K562 (cell line): ENCODE data around the gene VPS37B. TPM values are rescaled to one million over a fixed set of nuclear protein-coding genes. Genes with fewer than 3 reads are reported as not detected.

Experiments used
- ATAC-seq: fragments of 200-7000 bp; cut with Tn5 transposase; 3 replicates; pipeline ENCODE4 v1.9.1; 2020; ENCODE audit warnings: moderate library complexity
- BruUV-seq: library from RNA; stranded (reverse); fragments of 400-500 nt; replicated peaks from 2 replicates; lab custom pipeline; 2021; lab: Mats Ljungman, UMichigan
- CTCF ChIA-PET: fragments of 300-600 bp; formaldehyde crosslinking; extraction: SDS; loops from one replicate; lab custom pipeline; 2021; ENCODE audit warnings: low intra/inter-chr PET ratio; lab: Yijun Ruan, JAX
- POLR2A ChIA-PET: fragments of 300-600, 350-650 bp; sonication (Branson Sonifier 250); formaldehyde crosslinking; extraction: SDS; loops from one replicate; lab custom pipeline; 2021; ENCODE audit warnings: antibody characterized with exemption, inconsistent platforms; lab: Yijun Ruan, JAX
- DNase-seq, 4 experiments: peaks; one replicate each; pipeline versions ENCODE4 v3.0.0 to v3.0.0-alpha.2; 2011 to 2018; ENCODE audit warnings: low spot score in 3 of 4, mixed read lengths in 3 of 4; ENCODE audit errors: extremely low read depth in 1 of 4
- FAIRE-seq: peaks from 2 replicates; lab custom pipeline; 2011; peaks lifted over from hg19 to GRCh38; lab: Jason Lieb, UNC
- H2AFZ ChIP-seq: 2 replicates; pipeline ENCODE4 v1.6.0; 2011; ENCODE audit warnings: low read depth, low read length, control low read depth, inconsistent platforms
- H3K27ac ChIP-seq: fragments of 200-600 bp; 3 replicates; pipeline ENCODE4 v1.8.0; 2011; ENCODE audit warnings: low read depth, mild to moderate bottlenecking, control low read depth, inconsistent platforms, low read length, moderate library complexity, mixed read lengths; ENCODE audit errors: extremely low read depth
- H3K27me3 ChIP-seq, 2 experiments: fragments of 300-600 bp in 1 of 2; 2 replicates in 1 of 2; 3 replicates in 1 of 2; pipeline versions ENCODE4 v1.6.0 to v1.8.0; 2011; ENCODE audit warnings: inconsistent platforms in 2 of 2, low read length in 2 of 2, mild to moderate bottlenecking in 1 of 2, mixed read lengths in 1 of 2, moderate library complexity in 1 of 2; ENCODE audit not compliant: control insufficient read depth in 2 of 2, insufficient read depth in 2 of 2
- H3K36me3 ChIP-seq: fragments of 300-600 bp; 3 replicates; pipeline ENCODE4 v1.8.0; 2011; ENCODE audit warnings: mild to moderate bottlenecking, low read length, inconsistent platforms; ENCODE audit not compliant: control insufficient read depth, insufficient read depth
- H3K4me1 ChIP-seq, 2 experiments: fragments of 200-600 bp in 1 of 2; replicated peaks in 1 of 2; 2 replicates in 1 of 2; 3 replicates in 1 of 2; pipeline versions ENCODE4 v1.5.1 to v1.8.0; 2011; ENCODE audit warnings: inconsistent platforms in 2 of 2, low read length in 2 of 2, mild to moderate bottlenecking in 1 of 2, mixed read lengths in 1 of 2, moderate library complexity in 1 of 2; ENCODE audit not compliant: control insufficient read depth in 2 of 2, insufficient read depth in 2 of 2
- H3K4me2 ChIP-seq: 2 replicates; pipeline ENCODE4 v1.6.1; 2011; ENCODE audit warnings: low read length, control low read depth, inconsistent platforms, mixed read lengths; ENCODE audit not compliant: insufficient read depth
- H3K4me3 ChIP-seq: fragments of 200-600 bp; sonication (generic), shearing (Covaris generic); 2 replicates; pipeline ENCODE4 v1.5.1; 2016; ENCODE audit warnings: control low read depth, inconsistent platforms
- H3K79me2 ChIP-seq: fragments of 200-600 bp; 3 replicates; pipeline ENCODE4 v1.8.0; 2011; ENCODE audit warnings: low read length, inconsistent platforms; ENCODE audit not compliant: control insufficient read depth, insufficient read depth
- H3K9ac ChIP-seq, 2 experiments: 2 replicates each; pipeline versions ENCODE4 v1.6.0 to v1.6.1; 2011; ENCODE audit warnings: low read depth in 2 of 2, low read length in 2 of 2, control low read depth in 1 of 2, inconsistent platforms in 1 of 2, mild to moderate bottlenecking in 1 of 2, mixed read lengths in 1 of 2; ENCODE audit not compliant: insufficient read depth in 1 of 2
- H3K9me1 ChIP-seq: one replicate; pipeline ENCODE4 v1.6.0; 2011; ENCODE audit warnings: inconsistent platforms, mild to moderate bottlenecking, low read length, moderate library complexity; ENCODE audit not compliant: control insufficient read depth, insufficient read depth
- H3K9me3 ChIP-seq: replicated peaks from 2 replicates; pipeline ENCODE4 v1.5.1; 2011; ENCODE audit warnings: low read depth, low read length, inconsistent platforms; ENCODE audit not compliant: control insufficient read depth, insufficient read depth
- H4K20me1 ChIP-seq: replicated peaks from 2 replicates; pipeline ENCODE4 v1.6.1; 2011; ENCODE audit warnings: low read length, inconsistent platforms, mixed read lengths; ENCODE audit not compliant: control insufficient read depth, insufficient read depth
- BCOR ChIP-seq: fragments of 450-650 bp; IDR thresholded peaks from 2 replicates; pipeline ENCODE4 v1.6.1; 2016
- CCAR2 ChIP-seq: fragments of 200-400 bp; formaldehyde crosslinking; IDR thresholded peaks from 2 replicates; pipeline ENCODE4 v1.6.1; 2017; ENCODE audit warnings: mild to moderate bottlenecking, low read depth, low read length
- CEBPB ChIP-seq: fragments of 450-650 bp; IDR thresholded peaks from 2 replicates; pipeline ENCODE4 v1.6.1; 2016; ENCODE audit warnings: missing genetic modification characterization, missing compliant biosample characterization
- ERF ChIP-seq: fragments of 450-650 bp; formaldehyde crosslinking; IDR thresholded peaks from 2 replicates; pipeline ENCODE4 v1.4.0; 2020; ENCODE audit warnings: mild to moderate bottlenecking, mixed read lengths
- ESRRB ChIP-seq: fragments of 250-450 bp; sonication (Bioruptor Pico); IDR thresholded peaks from 2 replicates; pipeline ENCODE4 v1.5.0; 2020; ENCODE audit warnings: mild to moderate bottlenecking, moderate library complexity, borderline replicate concordance
- ETS1 ChIP-seq: conservative IDR thresholded peaks from 2 replicates; pipeline ENCODE4 v1.6.1; 2011; ENCODE audit warnings: low read depth, mild to moderate bottlenecking, low read length; ENCODE audit not compliant: control insufficient read depth
- HNRNPK ChIP-seq: fragments of 200-400 bp; formaldehyde crosslinking; IDR thresholded peaks from one replicate; pipeline ENCODE4 v1.6.1; 2018; ENCODE audit warnings: mild to moderate bottlenecking, low read depth, low read length; ENCODE audit not compliant: poor library complexity, severe bottlenecking
- PHF8 ChIP-seq: fragments of 200-600 bp; sonication (generic); IDR thresholded peaks from 2 replicates; pipeline ENCODE4 v1.6.1; 2012; ENCODE audit warnings: mixed run types, mild to moderate bottlenecking, inconsistent platforms, low read length, moderate library complexity, borderline replicate concordance
- RAD21 ChIP-seq, 2 experiments: fragments of 250-450 bp in 1 of 2; fragments of 450-650 bp in 1 of 2; sonication (Bioruptor Pico) in 1 of 2; formaldehyde crosslinking in 1 of 2; IDR thresholded peaks in 1 of 2; conservative IDR thresholded peaks in 1 of 2; 2 replicates each; pipeline versions ENCODE4 v1.4.0 to v1.8.0; 2020 to 2022; ENCODE audit warnings: mild to moderate bottlenecking in 2 of 2, moderate library complexity in 1 of 2
- RBBP5 ChIP-seq: fragments of 200-600 bp; sonication (generic); IDR thresholded peaks from 2 replicates; pipeline ENCODE4 v1.6.1; 2012; ENCODE audit warnings: borderline replicate concordance, mild to moderate bottlenecking, low read length, control low read depth, inconsistent platforms; ENCODE audit not compliant: insufficient read depth, poor library complexity, severe bottlenecking
- RBM17 ChIP-seq: fragments of 200-400 bp; formaldehyde crosslinking; IDR thresholded peaks from 2 replicates; pipeline ENCODE4 v1.6.1; 2017; ENCODE audit warnings: low read depth, mild to moderate bottlenecking, low read length, borderline replicate concordance
- TAF15 ChIP-seq: fragments of 200-400 bp; formaldehyde crosslinking; IDR thresholded peaks from 2 replicates; pipeline ENCODE4 v1.6.1; 2017; ENCODE audit warnings: mild to moderate bottlenecking, low read depth, low read length, moderate library complexity
- TBL1XR1 ChIP-seq, 2 experiments: IDR thresholded peaks; 2 replicates each; pipeline ENCODE4 v1.6.1; 2012; ENCODE audit warnings: improper control_type of control experiment in 2 of 2, low read length in 2 of 2, mild to moderate bottlenecking in 1 of 2
- THAP7 ChIP-seq: fragments of 250-450 bp; sonication (Bioruptor Pico); IDR thresholded peaks from 2 replicates; pipeline ENCODE4 v1.5.0; 2021
- THRB ChIP-seq: fragments of 450-650 bp; formaldehyde crosslinking; conservative IDR thresholded peaks from 2 replicates; pipeline ENCODE4 v1.4.0; 2022; ENCODE audit warnings: mild to moderate bottlenecking, missing genetic modification characterization
- ZBTB12 ChIP-seq: fragments of 250-450 bp; sonication (Bioruptor Pico); IDR thresholded peaks from 2 replicates; pipeline ENCODE4 v1.4.0; 2020
- ZEB2 ChIP-seq: fragments of 450-650 bp; IDR thresholded peaks from 2 replicates; pipeline ENCODE4 v1.6.1; 2016
- WGBS: fragments of 100-300 bp; shearing (Covaris generic); methylation state at CpG from one replicate; pipeline ENCODE4 v1.1.6; 2016; ENCODE audit warnings: low coverage, mixed read lengths; ENCODE audit not compliant: insufficient coverage; ENCODE audit errors: missing lambda C conversion rate; 5-methylcytosine and 5-hydroxymethylcytosine counted together
- in situ Hi-C: fragments of 300-500 bp; cut with MboI; formaldehyde crosslinking; loops from 4 replicates; pipeline ENCODE4 v1.15.0; 2018; ENCODE audit warnings: inconsistent platforms, mixed read lengths
- intact Hi-C: fragments of 100-400 bp; cut with micrococcal nuclease; formaldehyde crosslinking; loops from 2 replicates; pipeline ENCODE4 v1.14.2; 2022
- polyA plus RNA-seq, 8 experiments: library from polyadenylated mRNA; depleted of rRNA in 4 of 8; stranded (reverse) in 5 of 8; unstranded in 3 of 8; fragments of >200 nt; fragmentation: Nextera tagmentation in 2 of 8; fragmentation: Illumina TruSeq in 1 of 8; extraction: Ambion mirVana in 2 of 8; extraction: Trizol in 1 of 8; gene quantifications; 2 replicates each; pipeline versions ENCODE4 v1.2.1 to v1.2.3, GENCODE V29; 2011 to 2014; ENCODE audit warnings: inconsistent platforms in 1 of 8, missing spikeins in 1 of 8
- total RNA-seq, 7 experiments: library from RNA; depleted of rRNA in 6 of 7; stranded (reverse); fragments of >200 nt in 6 of 7; fragmentation: Illumina TruSeq in 2 of 7; extraction: Trizol in 2 of 7; gene quantifications; 2 replicates each; pipeline versions ENCODE4 v1.2.1 to v1.2.3, GENCODE V29; 2011 to 2021; ENCODE audit warnings: low replicate concordance in 1 of 7

Gene VPS37B
- total and polyA plus RNA-seq, 9 of the 15 experiments (the other 6 are each of a cell fraction or from before 2014, with no cell fraction given): 0.28 to 37.4 (median 17.9) TPM

- TF ChIP-seq TAF15 (no peak), CCAR2 (no peak), CEBPB (peak; percentile 80)
Measured at GRCh38 chr12:122830517-122831214, 65.3 kb downstream of the VPS37B start (continued).

GRCh38 chr12:122827258-122827657, 68.7 kb downstream of the VPS37B start:
- Histone ChIP-seq H3K4me2 (no peak overlapping the region), H4K20me1 (no peaks in the 10 kb centered on the region), H3K9me3 (no peaks in the 10 kb centered on the region), H3K79me2 (no peaks in the 10 kb centered on the region), H3K4me3 (no peak overlapping the region), H3K36me3 (no peaks in the 10 kb centered on the region), H3K27ac (no peak overlapping the region), H3K27me3 (no peaks in the 10 kb centered on the region), H2AFZ (no peak overlapping the region), H3K9me1 (no peaks in the 10 kb centered on the region), H3K9ac (no peak overlapping the region), H3K4me1 (peaks cover 3 to 6% of the 10 kb centered on the region in 2 experiments; a peak in 2 of 5 replicates)
- ATAC-seq (no peak), FAIRE-seq (no peak), DNase-seq (no peak)
- POLR2A ChIA-PET: interaction anchor here (0.6 kb wide), 1 partner anchor 60 kb away, joined by 3 read pairs; no protein-coding TSS in a partner anchor
- WGBS: 8% methylated on average over 5 of the region's 5 CpGs
- in situ Hi-C loops: no loop called here
- intact Hi-C loops: no loop called here
- CTCF ChIA-PET: no interaction called here
- BruUV-seq: no TSS peak
- TF ChIP-seq THRB (CRISPR knock-in tag): no peak
- TF ChIP-seq ETS1: no peak
- no peak for TF ChIP-seq RAD21 (CRISPR knock-in tag; conservative IDR thresholded peaks at IDR 0.05 in 1 of 2, IDR thresholded peaks at IDR 0.05 in 1 of 2)
- no peak for TF ChIP-seq THAP7
- no peak for TF ChIP-seq RBM17
- TF ChIP-seq HNRNPK: no peak
- no peak for TF ChIP-seq ERF
- no peak for TF ChIP-seq ESRRB (CRISPR knock-in tag)
- TF ChIP-seq TBL1XR1 (IDR thresholded peaks at IDR 0.05; ENCODE audit: low read length in 2 of 2): no peak
- TF ChIP-seq BCOR: no peak
- TF ChIP-seq ZBTB12 (CRISPR knock-in tag): no peak
- TF ChIP-seq RBBP5: no peak
- no peak for TF ChIP-seq ZEB2
- TF ChIP-seq PHF8: no peak
